ENCODE results near the gene ENDOD1. TPM values are rescaled to one million over a fixed set of nuclear protein-coding genes. Genes with fewer than 3 reads are reported as not detected.

ENDOD1 gene
- total and polyA plus RNA-seq, 2 experiments from 2014 or later: 15.5 to 33.7 TPM

- H3K4me3 ChIP-seq: no peak overlapping the region
- H3K9ac ChIP-seq: no peak overlapping the region
- H3K79me2 ChIP-seq (ENCODE audit: insufficient read depth): no peaks in the 10 kb centered on the region
- in situ Hi-C loops (cut with MboI): loop anchor here (10.0 kb wide), 1 partner anchor 686 kb away; no protein-coding TSS in a partner anchor
- no peaks in the 10 kb centered on the region for H3K9me3 ChIP-seq (ENCODE audit: low read depth)
- no peak for TF ChIP-seq EZH2 (IDR thresholded peaks at IDR 0.05; ENCODE audit: insufficient read depth, poor library complexity, severe bottlenecking)
- TF ChIP-seq EZH2phosphoT487 (IDR thresholded peaks at IDR 0.05; ENCODE audit: insufficient read depth, low read depth): no peak
- no peak overlapping the region for H2AFZ ChIP-seq
- no peaks in the 10 kb centered on the region for H3K36me3 ChIP-seq (ENCODE audit: low read depth)
- WGBS, 2 experiments (ENCODE audit: low coverage in 1 of 2, low lambda C conversion rate in 2 of 2, missing lambda C conversion rate in 2 of 2): 72 to 77% methylated on average over 1 of the region's 1 CpG
- no peak overlapping the region for H3K4me2 ChIP-seq (ENCODE audit: unreplicated experiment)
- H4K20me1 ChIP-seq (ENCODE audit: insufficient read depth): no peaks in the 10 kb centered on the region
- no peaks in the 10 kb centered on the region for H3K9me2 ChIP-seq (ENCODE audit: insufficient read depth)
- H3K27ac ChIP-seq: no peak overlapping the region
- DNase-seq: peak; percentile 36
- H3F3A ChIP-seq (ENCODE audit: insufficient read depth): peaks cover 17% of the 10 kb centered on the region; the same call in 1 of the 2 replicates
- H3K4me1 ChIP-seq (ENCODE audit: insufficient read depth): peaks cover 9% of the 10 kb centered on the region; the same call in 1 of the 2 replicates
- no peaks in the 10 kb centered on the region for H3K27me3 ChIP-seq (replicated peaks; ENCODE audit: insufficient read depth)
These were observed 11.1 kb upstream of the ENDOD1 start for GRCh38 chr11:95078526-95078925.

- Histone ChIP-seq H2AFZ (peak overlapping the region; percentile 39; the same call in 1 of the 2 replicates), H3K4me2 (ENCODE audit: unreplicated experiment) (no peak overlapping the region), H3F3A (ENCODE audit: insufficient read depth) (peaks cover 16% of the 10 kb centered on the region; the same call in 1 of the 2 replicates)
These were observed 8.6 kb upstream of the ENDOD1 start for GRCh38 chr11:95081010-95081409.

GRCh38 chr11:95081412-95081811 is 8.2 kb upstream of the ENDOD1 start:
- H3K27ac ChIP-seq: no peak overlapping the region
- TF ChIP-seq EZH2phosphoT487 (IDR thresholded peaks at IDR 0.05; ENCODE audit: insufficient read depth, low read depth) (no peak), EZH2 (IDR thresholded peaks at IDR 0.05; ENCODE audit: insufficient read depth, poor library complexity, severe bottlenecking) (no peak)
- no peak overlapping the region for H3K9ac ChIP-seq
- no peaks in the 10 kb centered on the region for H3K9me2 ChIP-seq (ENCODE audit: insufficient read depth)
- H3K9me3 ChIP-seq (ENCODE audit: low read depth): no peaks in the 10 kb centered on the region
- H3K4me2 ChIP-seq (ENCODE audit: unreplicated experiment): no peak overlapping the region
- in situ Hi-C loops (cut with MboI): no loop called here
- no peaks in the 10 kb centered on the region for H4K20me1 ChIP-seq (ENCODE audit: insufficient read depth)
- H3F3A ChIP-seq (ENCODE audit: insufficient read depth): peaks cover 12% of the 10 kb centered on the region; the same call in 1 of the 2 replicates
- WGBS, 2 experiments (ENCODE audit: low coverage in 1 of 2, low lambda C conversion rate in 2 of 2, missing lambda C conversion rate in 2 of 2): 28 to 36% methylated on average over 4 of the region's 4 CpGs
- no peaks in the 10 kb centered on the region for H3K79me2 ChIP-seq (ENCODE audit: insufficient read depth)
- H2AFZ ChIP-seq: peak overlapping the region; percentile 39; the same call in 1 of the 2 replicates
- DNase-seq: no peak
- no peaks in the 10 kb centered on the region for H3K36me3 ChIP-seq (ENCODE audit: low read depth)
- no peak overlapping the region for H3K4me3 ChIP-seq
- H3K4me1 ChIP-seq (ENCODE audit: insufficient read depth): peaks cover 10% of the 10 kb centered on the region
- H3K27me3 ChIP-seq (replicated peaks; ENCODE audit: insufficient read depth): no peaks in the 10 kb centered on the region

More at GRCh38 chr11:95081010-95081409, 8.6 kb upstream of the ENDOD1 start:
- Histone ChIP-seq H4K20me1 (ENCODE audit: insufficient read depth) (no peaks in the 10 kb centered on the region), H3K36me3 (ENCODE audit: low read depth) (no peaks in the 10 kb centered on the region), H3K79me2 (ENCODE audit: insufficient read depth) (no peaks in the 10 kb centered on the region), H3K27ac (no peak overlapping the region), H3K9ac (no peak overlapping the region), H3K9me3 (ENCODE audit: low read depth) (no peaks in the 10 kb centered on the region), H3K27me3 (replicated peaks; ENCODE audit: insufficient read depth) (no peaks in the 10 kb centered on the region), H3K4me3 (no peak overlapping the region), H3K4me1 (ENCODE audit: insufficient read depth) (peaks cover 14% of the 10 kb centered on the region), H3K9me2 (ENCODE audit: insufficient read depth) (no peaks in the 10 kb centered on the region)
- WGBS, 2 experiments (ENCODE audit: low coverage in 1 of 2, low lambda C conversion rate in 2 of 2, missing lambda C conversion rate in 2 of 2): 43 to 48% methylated on average over 5 of the region's 5 CpGs
- DNase-seq: no peak
- TF ChIP-seq EZH2phosphoT487 (IDR thresholded peaks at IDR 0.05; ENCODE audit: insufficient read depth, low read depth) (no peak), EZH2 (IDR thresholded peaks at IDR 0.05; ENCODE audit: insufficient read depth, poor library complexity, severe bottlenecking) (no peak)
- in situ Hi-C loops (cut with MboI): no loop called here

DNA sequence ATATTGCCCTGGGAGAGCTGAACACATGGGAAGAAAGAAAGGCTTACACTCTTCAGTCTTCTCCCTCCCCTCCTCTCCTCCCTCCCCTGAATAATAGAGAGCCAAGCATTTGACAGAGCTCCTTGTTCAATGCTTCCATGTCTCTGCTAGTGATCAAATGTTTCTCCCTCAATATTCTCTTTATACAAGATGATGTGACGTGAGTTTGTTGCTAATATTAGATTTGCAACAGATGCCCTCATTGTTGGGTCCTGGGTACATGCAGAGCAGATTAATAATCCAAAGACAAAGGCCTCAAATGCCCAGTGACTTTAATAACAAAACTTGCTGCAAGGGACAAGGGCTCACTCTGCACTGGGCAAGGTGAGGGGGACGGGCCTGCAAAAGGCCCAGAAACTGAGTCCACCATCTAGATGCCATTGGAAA is 7.1 kb upstream of the ENDOD1 start:
- in situ Hi-C loops (cut with MboI): no loop called here
- TF ChIP-seq EZH2 (IDR thresholded peaks at IDR 0.05; ENCODE audit: insufficient read depth, poor library complexity, severe bottlenecking): no peak
- Histone ChIP-seq H4K20me1 (ENCODE audit: insufficient read depth) (no peaks in the 10 kb centered on the region), H3F3A (ENCODE audit: insufficient read depth) (0 out of 2 replicates have a peak, but pooled peaks cover 7% of the 10 kb centered on the region), H3K4me3 (no peak overlapping the region), H3K9ac (no peak overlapping the region), H3K27ac (no peak overlapping the region), H3K9me2 (ENCODE audit: insufficient read depth) (no peaks in the 10 kb centered on the region), H3K36me3 (ENCODE audit: low read depth) (no peaks in the 10 kb centered on the region), H3K27me3 (replicated peaks; ENCODE audit: insufficient read depth) (no peaks in the 10 kb centered on the region), H3K4me2 (ENCODE audit: unreplicated experiment) (no peak overlapping the region), H2AFZ (no peak overlapping the region), H3K79me2 (ENCODE audit: insufficient read depth) (no peaks in the 10 kb centered on the region), H3K9me3 (ENCODE audit: low read depth) (no peaks in the 10 kb centered on the region), H3K4me1 (ENCODE audit: insufficient read depth) (peaks cover 8% of the 10 kb centered on the region)
- WGBS, 2 experiments (ENCODE audit: low coverage in 1 of 2, low lambda C conversion rate in 2 of 2, missing lambda C conversion rate in 2 of 2): 60 to 65% methylated on average over 2 of the region's 2 CpGs
- no peak for DNase-seq

DNA sequence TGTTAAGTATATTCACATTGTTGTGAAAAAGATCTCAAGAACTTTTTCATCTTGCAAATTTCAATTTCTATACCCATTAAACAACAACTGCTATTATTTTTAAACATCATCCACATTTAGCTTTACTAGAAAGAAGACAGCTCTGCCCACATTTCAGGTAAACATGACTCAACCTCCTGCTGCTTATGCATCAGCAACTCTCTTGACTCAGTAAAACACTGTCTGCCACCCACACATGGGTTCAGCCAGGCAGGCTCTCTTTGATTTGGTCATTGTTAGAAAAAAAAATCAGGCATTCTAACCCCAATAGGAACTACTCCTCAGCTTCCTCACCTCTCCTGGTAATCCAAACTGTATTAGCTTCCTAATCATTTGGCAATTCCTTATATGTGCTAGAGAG is 5.1 kb upstream of the ENDOD1 start:
- H3K27me3 ChIP-seq (replicated peaks; ENCODE audit: insufficient read depth): no peaks in the 10 kb centered on the region
- no peak overlapping the region for H3K9ac ChIP-seq
- H3K79me2 ChIP-seq (ENCODE audit: insufficient read depth): no peaks in the 10 kb centered on the region
- peaks cover 8% of the 10 kb centered on the region for H3K4me1 ChIP-seq (ENCODE audit: insufficient read depth)
- H3K27ac ChIP-seq: no peak overlapping the region
- no peak overlapping the region for H3K4me3 ChIP-seq
- in situ Hi-C loops (cut with MboI): no loop called here
- no peak overlapping the region for H2AFZ ChIP-seq
- no peaks in the 10 kb centered on the region for H3K36me3 ChIP-seq (ENCODE audit: low read depth)
- no peaks in the 10 kb centered on the region for H3K9me2 ChIP-seq (ENCODE audit: insufficient read depth)
- H3F3A ChIP-seq (ENCODE audit: insufficient read depth): 0 out of 2 replicates have a peak, but pooled peaks cover 7% of the 10 kb centered on the region
- TF ChIP-seq EZH2 (IDR thresholded peaks at IDR 0.05; ENCODE audit: insufficient read depth, poor library complexity, severe bottlenecking): no peak
- no peak for TF ChIP-seq EZH2phosphoT487 (IDR thresholded peaks at IDR 0.05; ENCODE audit: insufficient read depth, low read depth)
- no peaks in the 10 kb centered on the region for H3K9me3 ChIP-seq (ENCODE audit: low read depth)
- H4K20me1 ChIP-seq (ENCODE audit: insufficient read depth): no peaks in the 10 kb centered on the region
- H3K4me2 ChIP-seq (ENCODE audit: unreplicated experiment): no peak overlapping the region
- peak; percentile 87 for DNase-seq

All from GM23248 (cell line).